Adrenal gland (tissue), 12 donors: ENCODE data around the gene CYP2U1. TPM values are rescaled to one million over a fixed set of nuclear protein-coding genes. Genes with fewer than 3 reads are reported as not detected.
"Not testable (repeated sequence)": the region's sequence is repeated elsewhere in the genome, so short reads cannot be mapped to it uniquely, and the experiment has no call there.

Experiments
- DNase-seq, 7 donors: peaks; one replicate each; pipeline ENCODE4 v3.0.0-alpha.2; 2019 to 2020
- H3K27ac ChIP-seq, 5 donors: fragments of 200-600 bp; sonication (generic) in 4 of 5; 1 replicate in 3 of 5; 2 replicates in 2 of 5; pipeline versions ENCODE4 v1.5.1 to v1.8.0; 2016 to 2020; ENCODE audit warnings: mild to moderate bottlenecking in 1 of 5
- H3K27me3 ChIP-seq: fragments of 200-600 bp; 2 replicates; pipeline ENCODE4 v1.8.0; 2021
- H3K36me3 ChIP-seq, 2 donors: fragments of 200-600 bp; replicated peaks in 1 of 2; 1 replicate in 1 of 2; 2 replicates in 1 of 2; pipeline versions ENCODE4 v1.5.1 to v1.8.0; 2018 to 2022
- H3K4me1 ChIP-seq, 2 donors: fragments of 200-600 bp; replicated peaks in 1 of 2; 1 replicate in 1 of 2; 2 replicates in 1 of 2; pipeline versions ENCODE4 v1.5.1 to v1.8.0; 2018 to 2021
- H3K4me3 ChIP-seq, 4 donors: fragments of 200-600 bp; sonication (generic) in 3 of 4; one replicate each; pipeline ENCODE4 v1.5.1; 2016 to 2018
- H3K9me3 ChIP-seq, 3 donors: fragments of 200-600 bp; sonication (generic) in 1 of 3; replicated peaks in 1 of 3; 1 replicate in 2 of 3; 2 replicates in 1 of 3; pipeline versions ENCODE4 v1.5.1 to v1.8.0; 2016 to 2021
- CTCF ChIP-seq, 6 experiments: fragments of 450-650 bp in 4 of 6; fragments of 200-600 bp in 2 of 6; sonication (generic) in 1 of 6; IDR thresholded peaks; 1 replicate in 5 of 6; 2 replicates in 1 of 6; pipeline versions ENCODE4 v1.5.1 to v1.8.0; 2016 to 2021; ENCODE audit warnings: antibody characterized with exemption in 6 of 6, mild to moderate bottlenecking in 2 of 6, moderate library complexity in 1 of 6
- POLR2A ChIP-seq, 2 donors: fragments of 450-650 bp; IDR thresholded peaks; one replicate each; pipeline ENCODE4 v1.6.1; 2017; ENCODE audit warnings: antibody characterized with exemption in 2 of 2, mild to moderate bottlenecking in 2 of 2, moderate library complexity in 1 of 2
- WGBS, 4 donors: extraction: QIAGEN DNeasy Blood & Tissue Kit in 2 of 4; methylation state at CpG; one replicate each; pipeline versions ENCODE4 v1.1.5 to v1.1.7; 2013 to 2017; 5-methylcytosine and 5-hydroxymethylcytosine counted together
- intact Hi-C, 2 donors: fragments of 100-400 bp; cut with DNase I; formaldehyde crosslinking; loops; one replicate each; pipeline versions ENCODE4 v1.14.1 to v1.15.0; 2022 to 2023
- polyA plus RNA-seq, 3 donors: library from polyadenylated mRNA; stranded (reverse); fragments of 200-250 nt in 2 of 3; fragments of 350-450 nt in 1 of 3; fragmentation: Illumina TruSeq in 1 of 3; extraction: RNeasy Lipid Tissue Mini Kit (QIAGEN cat#74804) in 1 of 3; gene quantifications; one replicate each; pipeline ENCODE4 v1.2.3, GENCODE V29; 2013 to 2014
- total RNA-seq, 9 donors: library from RNA; depleted of rRNA in 4 of 9; stranded (reverse); fragments of >200 nt in 4 of 9; fragments of 120-200 nt in 1 of 9; fragmentation: NEBNext Ultra II Directional in 1 of 9; extraction: Animal tissue kit (Norgen Biotek cat#: 25700) in 1 of 9; gene quantifications; one replicate each; pipeline versions ENCODE4 v1.1.0 to v1.2.4, GENCODE V29; 2013 to 2023
- donor health status: healthy with polysubstance abuse.
- donor health status: Bipolar disorder and iron deficiency.
- donor health status: DM: yes; HTN: yes; CAD: no.
- donor health status: DM: no; HTN: no; CAD: no.
- donor health status: DM: no; HTN: no; CAD: no.
- donor health status: DM: yes; HTN: yes; CAD: no.

The CYP2U1 gene
- total and polyA plus RNA-seq, 12 donors = 2.3 to 21.3 (median 8.3) TPM

GRCh38 chr4:107901213-107901934, 30.0 kb upstream of the CYP2U1 start:
- Histone ChIP-seq H3K36me3 (no peaks in the 10 kb centered on the region), H3K9me3 (no peaks in the 10 kb centered on the region), H3K4me3 (no peak overlapping the region), H3K27ac (no peak overlapping the region), H3K27me3 (no peaks in the 10 kb centered on the region), H3K4me1 (no peaks in the 10 kb centered on the region)
- intact Hi-C loops = loop anchor here in 1 of 2 donors (10.0 kb wide), 1 partner anchor 87 kb away; no protein-coding TSS in a partner anchor
- DNase-seq = no peak
- 83 to 94% (median 88%) methylated on average over 2 of the region's 2 CpGs for WGBS, 4 donors
- TF ChIP-seq POLR2A (IDR thresholded peaks at IDR 0.05) (no peak), CTCF (IDR thresholded peaks at IDR 0.05) (no peak)

- TF ChIP-seq POLR2A (IDR thresholded peaks at IDR 0.05) (no peak), CTCF (IDR thresholded peaks at IDR 0.05) (no peak)
These were observed 28.6 kb upstream of the CYP2U1 start for GRCh38 chr4:107902715-107903114.

GRCh38 chr4:107905082-107905481, 26.3 kb upstream of the CYP2U1 start:
- H3K36me3 ChIP-seq, H3K4me3 ChIP-seq, H3K4me1 ChIP-seq, DNase-seq, H3K27me3 ChIP-seq, H3K9me3 ChIP-seq, H3K27ac ChIP-seq: not testable (repeated sequence)
- WGBS, 4 donors = 91 to 98% (median 92%) methylated on average over 3 of the region's 3 CpGs
- intact Hi-C loops = loop anchor here (5.0 to 10.0 kb wide), 2 partner anchors 90 to 148 kb away; no protein-coding TSS in a partner anchor

More at GRCh38 chr4:107902715-107903114, 28.6 kb upstream of the CYP2U1 start:
- Histone ChIP-seq H3K27me3 (no peaks in the 10 kb centered on the region), H3K9me3 (no peaks in the 10 kb centered on the region), H3K4me1 (no peaks in the 10 kb centered on the region), H3K36me3 (no peaks in the 10 kb centered on the region), H3K27ac (no peak overlapping the region), H3K4me3 (no peak overlapping the region)
- intact Hi-C loops = loop anchor here in 1 of 2 donors (10.0 kb wide), 1 partner anchor 88 kb away; no protein-coding TSS in a partner anchor
- WGBS, 4 donors = 53 to 85% (median 70%) methylated on average over 2 of the region's 2 CpGs
- DNase-seq = no peak

GRCh38 chr4:107906458-107907100, 24.8 kb upstream of the CYP2U1 start:
- TF ChIP-seq CTCF (IDR thresholded peaks at IDR 0.05) (no peak), POLR2A (IDR thresholded peaks at IDR 0.05) (no peak)
- Histone ChIP-seq H3K27ac (no peak overlapping the region), H3K4me3 (no peak overlapping the region), H3K36me3 (no peaks in the 10 kb centered on the region), H3K9me3 (no peaks in the 10 kb centered on the region), H3K27me3 (no peaks in the 10 kb centered on the region), H3K4me1 (no peaks in the 10 kb centered on the region)
- intact Hi-C loops = loop anchor here (5.0 to 10.0 kb wide), 2 partner anchors 92 to 149 kb away; no protein-coding TSS in a partner anchor
- WGBS, 4 donors = 91 to 96% (median 92%) methylated on average over 4 of the region's 4 CpGs
- no peak for DNase-seq
